SK-N-SH treated with all-trans-retinoic acid at 6 μM for 48 hours (cell line): Measurements from ENCODE around the gene SDK1.

Source experiments
- ATAC-seq: fragments of 200-7000 bp; cut with Tn5 transposase; 3 replicates; pipeline ENCODE4 v1.9.1; 2020; ENCODE audit warnings: mild to moderate bottlenecking, moderate library complexity
- ARNTL ChIP-seq: fragments of 450-650 bp; formaldehyde crosslinking; IDR thresholded peaks from 2 replicates; pipeline ENCODE4 v1.5.0; 2020; ENCODE audit warnings: low read depth, mild to moderate bottlenecking, moderate library complexity, borderline replicate concordance
- BACH2 ChIP-seq: fragments of 250-450 bp; sonication (Bioruptor Pico); IDR thresholded peaks from 2 replicates; pipeline ENCODE4 v1.9.0; 2021; ENCODE audit warnings: mild to moderate bottlenecking, borderline replicate concordance
- CREB5 ChIP-seq: fragments of 250-450 bp; sonication (Bioruptor Pico); IDR thresholded peaks from 2 replicates; pipeline ENCODE4 v1.5.1; 2020; ENCODE audit warnings: low read depth, mild to moderate bottlenecking, moderate library complexity
- CSDC2 ChIP-seq: fragments of 250-450 bp; sonication (Bioruptor Pico); IDR thresholded peaks from 2 replicates; pipeline ENCODE4 v1.5.0; 2020; ENCODE audit warnings: mild to moderate bottlenecking, moderate library complexity
- CSRNP3 ChIP-seq: fragments of 250-450 bp; sonication (Bioruptor Pico); IDR thresholded peaks from 2 replicates; pipeline ENCODE4 v1.5.1; 2021; ENCODE audit warnings: mild to moderate bottlenecking, moderate library complexity
- ESRRG ChIP-seq: fragments of 250-450 bp; sonication (Bioruptor Pico); IDR thresholded peaks from 2 replicates; pipeline ENCODE4 v1.6.1; 2021; ENCODE audit warnings: mild to moderate bottlenecking
- ISL1 ChIP-seq: fragments of 250-450 bp; sonication (Bioruptor Pico); IDR thresholded peaks from 2 replicates; pipeline ENCODE4 v2.1.2; 2022; ENCODE audit warnings: mild to moderate bottlenecking, moderate library complexity
- OSR1 ChIP-seq: fragments of 250-450 bp; sonication (Bioruptor Pico); IDR thresholded peaks from 2 replicates; pipeline ENCODE4 v1.8.0; 2022; ENCODE audit warnings: moderate library complexity, mild to moderate bottlenecking, inconsistent platforms
- POU6F1 ChIP-seq: fragments of 250-450 bp; sonication (Bioruptor Pico); IDR thresholded peaks from 2 replicates; pipeline ENCODE4 v1.8.0; 2021; ENCODE audit warnings: low read depth, mild to moderate bottlenecking, moderate library complexity, borderline replicate concordance
- PPARA ChIP-seq: fragments of 250-450 bp; sonication (Bioruptor Pico); IDR thresholded peaks from 2 replicates; pipeline ENCODE4 v1.5.0; 2020; ENCODE audit warnings: mild to moderate bottlenecking, borderline replicate concordance
- RARB ChIP-seq: fragments of 250-450 bp; sonication (Bioruptor Pico); IDR thresholded peaks from 2 replicates; pipeline ENCODE4 v1.8.0; 2021; ENCODE audit warnings: mild to moderate bottlenecking, moderate library complexity
- SNAI2 ChIP-seq: fragments of 250-450 bp; sonication (Bioruptor Pico); IDR thresholded peaks from 2 replicates; pipeline ENCODE4 v1.5.0; 2020; ENCODE audit warnings: mild to moderate bottlenecking, moderate library complexity
- TCF4 ChIP-seq: fragments of 250-450 bp; sonication (Bioruptor Pico); IDR thresholded peaks from 2 replicates; pipeline ENCODE4 v1.8.0; 2021; ENCODE audit warnings: mild to moderate bottlenecking, moderate library complexity, borderline replicate concordance
- TOX ChIP-seq: fragments of 250-450 bp; sonication (Bioruptor Pico); IDR thresholded peaks from 2 replicates; pipeline ENCODE4 v1.8.0; 2021; ENCODE audit warnings: mild to moderate bottlenecking, moderate library complexity, borderline replicate concordance
- TSHZ2 ChIP-seq: fragments of 250-450 bp; sonication (Bioruptor Pico); IDR thresholded peaks from 2 replicates; pipeline ENCODE4 v1.5.0; 2020; ENCODE audit warnings: mild to moderate bottlenecking, moderate library complexity
- ZC3H10 ChIP-seq: fragments of 250-450 bp; sonication (Bioruptor Pico); IDR thresholded peaks from 2 replicates; pipeline ENCODE4 v1.5.1; 2021; ENCODE audit warnings: mild to moderate bottlenecking, moderate library complexity
- ZFP3 ChIP-seq: fragments of 250-450 bp; sonication (Bioruptor Pico); IDR thresholded peaks from 2 replicates; pipeline ENCODE4 v1.5.0; 2020; ENCODE audit warnings: mild to moderate bottlenecking, moderate library complexity
- ZFP30 ChIP-seq: fragments of 450-650 bp; formaldehyde crosslinking; IDR thresholded peaks from 2 replicates; pipeline ENCODE4 v1.5.0; 2022; ENCODE audit warnings: mild to moderate bottlenecking, moderate library complexity
- ZNF70 ChIP-seq: fragments of 450-650 bp; formaldehyde crosslinking; IDR thresholded peaks from 2 replicates; pipeline ENCODE4 v1.5.0; 2020; ENCODE audit warnings: mild to moderate bottlenecking, moderate library complexity
- ZNF8 ChIP-seq: fragments of 450-650 bp; formaldehyde crosslinking; IDR thresholded peaks from 2 replicates; pipeline ENCODE4 v1.5.0; 2020; ENCODE audit warnings: mild to moderate bottlenecking, moderate library complexity

SDK1 gene

GRCh38 chr7:4048336-4048735, 747.3 kb downstream of the SDK1 start:
- TF ChIP-seq ISL1 (CRISPR knock-in tag) = no peak
- TF ChIP-seq ARNTL (CRISPR knock-in tag) = no peak
- no peak for TF ChIP-seq ZNF70 (CRISPR knock-in tag)
- no peak for TF ChIP-seq TCF4 (CRISPR knock-in tag)
- TF ChIP-seq BACH2 = no peak
- TF ChIP-seq RARB (CRISPR knock-in tag) = no peak
- no peak for TF ChIP-seq ESRRG (CRISPR knock-in tag)
- no peak for TF ChIP-seq POU6F1 (CRISPR knock-in tag)
- TF ChIP-seq ZFP30 = no peak
- TF ChIP-seq CSRNP3 (CRISPR knock-in tag) = no peak
- no peak for TF ChIP-seq PPARA (CRISPR knock-in tag)
- no peak for TF ChIP-seq CREB5 (CRISPR knock-in tag)
- TF ChIP-seq TOX (CRISPR knock-in tag) = no peak
- TF ChIP-seq ZNF8 (CRISPR knock-in tag) = no peak
- TF ChIP-seq CSDC2 (CRISPR knock-in tag) = no peak
- TF ChIP-seq SNAI2 (CRISPR knock-in tag) = no peak
- no peak for TF ChIP-seq ZC3H10 (CRISPR knock-in tag)
- TF ChIP-seq ZFP3 (CRISPR knock-in tag) = no peak
- TF ChIP-seq OSR1 (CRISPR knock-in tag) = no peak
- no peak for ATAC-seq

- no peak for ATAC-seq
- TF ChIP-seq BACH2 (no peak), ZFP3 (CRISPR knock-in tag) (no peak), ZFP30 (no peak), ISL1 (CRISPR knock-in tag) (no peak), CSRNP3 (CRISPR knock-in tag) (no peak), ZNF70 (CRISPR knock-in tag) (no peak), CSDC2 (CRISPR knock-in tag) (no peak), TSHZ2 (CRISPR knock-in tag) (no peak), TOX (CRISPR knock-in tag) (no peak), CREB5 (CRISPR knock-in tag) (no peak), ZNF8 (CRISPR knock-in tag) (no peak), ZC3H10 (CRISPR knock-in tag) (no peak)
Observed at GRCh38 chr7:4049202-4049601, 748.1 kb downstream of the SDK1 start.
